ENCODE results near the gene CUBN. TPM values are rescaled to one million over a fixed set of nuclear protein-coding genes. Genes with fewer than 3 reads are reported as not detected.
A peak's percentile ranks its signal among the peaks of the same experiment; 100 is the strongest.

Gene CUBN
- polyA plus RNA-seq, 1 donor: 3.7 TPM

DNA sequence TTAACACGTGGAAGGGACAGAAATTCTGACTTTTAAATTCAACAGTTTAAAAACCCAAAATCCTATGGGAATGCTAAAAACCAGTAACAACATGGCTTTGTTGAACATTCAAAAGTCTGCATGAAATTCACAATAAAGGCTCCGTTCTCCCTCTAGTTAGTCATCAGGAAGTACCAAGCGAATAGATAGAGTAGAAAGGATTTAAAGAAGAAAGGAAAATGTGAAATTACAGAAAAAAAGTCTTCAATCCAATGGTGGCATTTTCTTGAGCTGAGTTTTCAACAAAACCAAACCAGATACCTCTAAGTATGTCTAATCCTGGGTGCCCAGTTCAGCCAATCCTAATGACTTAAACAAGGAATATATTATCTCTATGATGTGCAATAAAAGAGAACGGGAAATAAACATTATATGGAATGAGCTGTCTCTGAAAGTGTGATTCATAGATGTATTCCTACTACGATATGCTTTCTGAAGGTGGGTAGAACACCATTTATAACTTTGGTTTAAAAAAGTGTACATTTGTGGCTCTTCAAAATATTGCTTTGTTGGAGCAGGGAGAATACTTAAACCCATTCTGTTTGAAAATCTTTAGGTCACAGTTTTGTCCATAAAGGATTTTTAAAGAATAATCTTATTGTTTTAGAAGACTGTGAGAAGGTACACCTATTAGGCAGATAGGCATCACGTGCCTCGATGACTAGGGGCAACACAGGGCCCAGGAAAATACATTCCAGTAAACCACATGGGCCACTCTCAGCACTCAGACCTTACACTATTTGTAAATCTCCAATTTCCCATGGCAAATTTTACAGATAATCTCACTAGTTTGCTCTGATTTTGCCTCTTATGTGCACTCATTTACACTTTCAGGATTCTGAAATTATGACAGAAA is 87.7 kb downstream of the CUBN start:
- DNase-seq (ENCODE audit: low read depth): no peak

DNA sequence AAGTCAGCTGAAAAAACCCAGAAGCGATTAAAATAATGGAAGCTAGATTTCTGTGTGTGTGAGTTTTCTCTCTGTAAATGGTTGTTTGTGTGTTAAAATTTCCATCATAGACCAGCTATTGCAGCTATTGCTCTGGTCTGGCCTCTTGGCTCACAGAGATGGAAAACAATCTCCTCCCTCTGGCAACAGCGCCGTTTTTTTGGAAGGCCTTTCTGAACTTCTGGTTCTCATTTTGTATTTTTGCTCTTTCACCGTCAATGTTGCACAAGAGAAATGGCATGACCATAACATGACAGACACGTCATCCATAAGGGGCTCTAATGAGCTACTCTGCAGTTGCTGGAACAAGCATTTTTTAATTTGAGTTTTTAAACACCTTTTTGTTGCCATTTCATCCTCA is 91.0 kb downstream of the CUBN start:
- DNase-seq (ENCODE audit: low read depth): peak; percentile 91

DNA sequence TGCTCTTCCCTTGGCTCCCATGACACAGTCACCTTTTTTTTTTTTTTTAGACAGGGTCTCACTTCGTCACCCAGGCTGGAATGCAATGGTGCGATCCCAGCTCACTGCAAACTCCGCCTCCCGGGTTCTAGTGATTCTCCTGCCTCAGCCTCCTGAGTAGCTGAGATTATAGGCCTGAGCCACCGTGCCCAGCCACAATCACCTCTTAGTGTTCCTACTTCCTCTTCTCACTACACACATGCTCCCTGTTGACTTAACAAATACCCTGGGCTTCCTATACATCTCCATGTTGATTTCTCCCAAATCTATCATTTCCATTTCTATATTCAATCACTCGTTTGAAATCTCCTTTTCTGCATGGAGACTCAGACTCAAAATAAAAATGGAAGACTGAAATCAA is 91.7 kb downstream of the CUBN start:
- DNase-seq (ENCODE audit: low read depth): no peak

DNA sequence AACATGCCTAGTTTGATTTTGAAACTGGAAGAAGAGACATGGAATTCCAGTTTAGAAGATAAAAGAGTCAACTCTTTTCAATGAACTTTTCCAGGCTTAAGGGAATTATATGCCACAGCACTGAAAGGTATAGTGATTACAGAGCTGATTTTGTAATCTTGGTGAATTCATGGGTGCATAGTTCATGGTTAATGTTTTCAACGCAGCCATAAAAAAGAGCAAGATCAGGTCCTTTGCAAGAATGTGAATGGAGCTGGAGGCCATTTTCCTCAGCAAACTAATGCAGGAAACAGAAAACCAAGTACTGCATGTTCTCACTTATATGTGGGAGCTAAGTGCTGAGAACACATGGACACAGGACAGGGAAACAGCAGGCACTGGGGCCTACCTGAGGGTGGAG is 94.2 kb downstream of the CUBN start:
- DNase-seq (ENCODE audit: low read depth): no peak

DNA sequence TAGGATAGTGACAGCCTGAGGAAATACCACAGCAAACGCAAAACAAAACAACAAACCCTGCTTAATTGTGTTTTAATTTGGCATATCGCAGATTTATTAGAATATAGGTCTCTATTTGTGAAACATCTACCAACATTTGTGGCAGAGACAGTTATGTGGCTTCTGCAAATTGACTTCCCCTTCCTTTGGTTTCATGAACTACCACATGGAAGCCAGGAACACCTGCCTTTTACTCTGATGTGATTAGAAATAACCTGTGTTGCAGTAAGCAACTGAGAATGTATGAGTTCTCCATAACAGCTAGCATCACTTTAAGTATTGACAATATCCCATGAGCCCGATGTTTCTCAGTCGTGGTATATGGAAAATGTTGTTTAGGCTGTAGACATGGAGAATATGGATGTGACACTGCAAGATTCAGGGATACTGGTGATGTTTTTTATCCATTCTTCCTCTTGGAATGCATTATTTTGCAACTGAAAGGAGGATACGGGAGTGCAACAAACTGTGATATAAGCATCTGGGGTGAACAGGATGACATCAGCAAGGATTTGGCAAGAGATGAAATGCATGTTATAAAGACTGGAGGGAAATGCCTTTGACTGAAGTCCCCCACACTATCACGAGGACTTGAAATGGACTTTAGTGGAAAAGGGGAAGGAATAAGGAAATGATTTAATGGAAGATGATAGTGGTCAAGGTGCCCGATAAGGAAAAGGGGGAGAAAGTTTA is 95.9 kb downstream of the CUBN start:
- no peak for DNase-seq (ENCODE audit: low read depth)

DNA sequence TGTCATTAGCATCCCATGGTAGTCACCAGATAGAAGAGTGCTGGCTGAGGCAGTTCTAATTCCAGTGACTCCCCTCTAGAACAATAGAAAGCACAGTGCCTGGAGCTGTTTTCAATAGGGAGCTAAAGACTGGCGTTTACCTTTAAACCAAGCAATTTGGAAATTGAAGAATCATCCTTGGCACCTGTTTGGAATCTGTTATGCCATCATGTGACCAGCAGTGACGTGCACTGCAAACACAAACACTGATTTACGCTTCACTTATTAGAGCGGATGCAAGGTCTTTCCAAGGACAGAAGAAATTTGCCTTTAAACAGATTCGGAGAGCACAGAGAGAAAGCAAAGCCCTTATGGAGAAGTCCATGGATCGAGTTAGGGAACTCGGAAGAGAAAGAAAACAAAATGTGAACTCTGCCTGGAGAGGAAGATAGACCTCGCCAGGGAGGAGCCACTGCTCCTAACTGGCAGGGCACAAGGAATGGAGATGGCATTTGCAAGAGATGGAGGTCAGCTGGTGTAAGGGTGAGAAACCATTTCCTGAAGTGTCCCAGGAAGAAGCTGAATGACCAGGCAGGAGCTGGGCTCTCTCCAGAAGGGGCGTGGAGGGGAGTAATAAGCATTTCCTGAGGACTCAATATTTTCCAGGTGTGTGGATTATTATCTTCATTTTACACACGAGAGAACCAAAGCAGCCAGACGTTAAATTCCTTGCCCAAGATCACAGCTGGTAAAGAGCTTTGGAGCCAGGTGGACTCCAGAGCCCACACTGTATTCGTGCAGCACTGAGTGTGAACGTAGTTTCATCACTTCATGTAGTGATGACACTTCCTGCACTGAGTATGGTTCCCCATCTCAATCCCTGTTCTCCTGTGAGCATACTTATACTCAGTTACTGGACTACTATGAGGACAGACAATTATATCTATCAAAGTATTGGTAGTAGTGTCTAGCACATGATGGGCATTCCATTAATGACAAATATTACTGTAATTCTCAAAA is 97.7 kb downstream of the CUBN start:
- DNase-seq (ENCODE audit: low read depth): no peak

DNA sequence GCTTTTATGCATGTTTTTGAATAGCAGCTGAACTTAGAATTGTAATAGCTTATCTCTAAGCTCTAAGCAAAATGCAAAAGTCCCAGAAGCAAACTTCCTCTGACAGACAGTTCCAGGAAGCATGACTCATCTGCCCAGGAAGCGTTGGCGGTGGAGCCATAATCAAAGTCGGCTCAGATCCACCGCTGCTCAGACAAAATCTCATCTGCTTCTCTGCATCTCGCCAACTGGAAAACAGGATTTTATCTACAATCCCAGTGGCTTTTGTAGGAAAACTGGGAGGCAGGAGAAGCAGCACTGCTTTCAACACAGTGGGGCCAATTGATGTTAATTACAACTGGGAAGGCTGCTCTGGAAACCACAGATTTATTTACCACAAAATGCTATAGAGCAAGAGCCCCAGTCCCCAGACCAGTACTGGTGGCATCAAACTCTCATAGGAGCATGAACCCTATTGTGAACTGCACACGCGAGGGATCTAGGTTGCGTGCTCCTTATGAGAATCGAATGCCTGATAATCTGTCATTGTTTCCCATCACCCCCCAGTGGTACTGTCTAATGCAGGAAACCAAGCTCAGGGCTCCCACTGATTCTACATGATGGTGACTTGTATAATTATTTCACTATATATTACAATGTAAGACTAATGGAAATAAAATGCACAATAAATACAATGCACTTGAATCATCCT is 99.9 kb downstream of the CUBN start:
- no peak for DNase-seq (ENCODE audit: low read depth)

DNA sequence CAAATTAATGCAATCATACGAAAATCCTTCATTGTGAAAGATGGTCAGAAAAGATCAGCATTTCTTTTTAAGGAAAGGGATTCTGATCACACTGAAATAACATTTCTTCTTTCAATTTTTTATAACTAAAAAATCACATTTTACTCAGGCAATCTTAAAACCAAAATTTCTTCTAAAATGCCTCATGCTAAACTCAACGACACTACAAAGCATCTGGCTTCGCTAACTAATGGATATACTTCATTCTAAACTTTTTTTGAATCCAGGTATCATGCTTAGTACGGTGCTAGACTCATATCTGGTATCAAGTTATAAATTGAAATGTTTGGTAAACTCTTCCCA is 100.4 kb downstream of the CUBN start:
- DNase-seq (ENCODE audit: low read depth): no peak

DNA sequence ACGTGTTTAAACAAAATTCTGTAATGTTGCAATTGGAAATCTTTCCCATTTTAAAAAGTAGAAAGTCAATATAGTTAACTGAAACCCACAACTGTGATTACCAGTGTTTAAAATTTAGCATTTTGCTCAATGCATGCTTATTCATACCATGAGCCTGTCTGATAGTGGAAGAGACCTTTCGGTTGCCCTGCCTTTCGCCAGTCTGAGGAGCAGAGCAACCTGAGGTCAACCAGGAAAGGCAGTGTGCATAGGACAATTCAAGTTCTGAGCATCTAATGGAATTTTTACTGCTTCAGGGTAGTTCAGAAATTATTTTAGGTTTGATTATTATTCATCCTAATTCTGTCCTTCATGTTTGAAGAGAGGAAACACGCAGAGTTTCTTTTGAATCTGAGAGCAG is 100.8 kb downstream of the CUBN start:
- no peak for DNase-seq (ENCODE audit: low read depth)

DNA sequence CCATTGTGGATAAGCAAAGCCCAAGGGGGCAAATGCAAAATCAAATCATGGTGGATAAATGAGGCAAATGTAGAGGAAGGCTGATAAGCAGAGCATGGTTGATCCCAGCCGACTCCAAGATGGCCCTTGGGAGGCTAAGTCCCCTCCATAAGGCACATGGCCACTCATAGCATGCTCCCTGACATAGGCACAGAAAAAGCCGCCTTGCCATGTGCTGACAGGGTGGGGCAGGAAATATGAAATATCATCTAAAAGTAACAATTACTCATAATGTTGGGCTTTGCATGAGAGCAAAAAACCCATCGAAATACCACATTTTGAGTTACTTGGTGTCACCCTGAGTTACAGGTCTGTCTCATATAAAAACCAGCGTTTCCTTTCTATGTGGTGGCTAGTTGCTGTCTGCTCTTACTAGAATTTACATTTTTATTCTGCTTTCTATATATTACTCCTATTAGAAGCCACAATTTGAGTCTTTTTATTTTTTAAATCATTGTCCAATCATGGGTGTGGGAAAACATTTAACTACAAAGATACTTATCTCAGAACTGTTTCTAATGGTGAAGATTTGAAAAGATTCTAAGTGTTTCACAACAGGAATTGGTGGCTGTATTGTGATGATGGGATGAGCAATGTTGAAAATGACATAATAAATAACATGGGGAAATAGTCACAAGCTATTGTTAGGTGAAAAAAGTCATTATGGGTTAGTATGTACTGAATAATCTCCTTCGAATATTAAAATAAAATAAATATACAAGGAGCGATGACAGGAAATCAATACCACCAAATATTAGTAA is 102.7 kb downstream of the CUBN start:
- no peak for DNase-seq (ENCODE audit: low read depth)

DNA sequence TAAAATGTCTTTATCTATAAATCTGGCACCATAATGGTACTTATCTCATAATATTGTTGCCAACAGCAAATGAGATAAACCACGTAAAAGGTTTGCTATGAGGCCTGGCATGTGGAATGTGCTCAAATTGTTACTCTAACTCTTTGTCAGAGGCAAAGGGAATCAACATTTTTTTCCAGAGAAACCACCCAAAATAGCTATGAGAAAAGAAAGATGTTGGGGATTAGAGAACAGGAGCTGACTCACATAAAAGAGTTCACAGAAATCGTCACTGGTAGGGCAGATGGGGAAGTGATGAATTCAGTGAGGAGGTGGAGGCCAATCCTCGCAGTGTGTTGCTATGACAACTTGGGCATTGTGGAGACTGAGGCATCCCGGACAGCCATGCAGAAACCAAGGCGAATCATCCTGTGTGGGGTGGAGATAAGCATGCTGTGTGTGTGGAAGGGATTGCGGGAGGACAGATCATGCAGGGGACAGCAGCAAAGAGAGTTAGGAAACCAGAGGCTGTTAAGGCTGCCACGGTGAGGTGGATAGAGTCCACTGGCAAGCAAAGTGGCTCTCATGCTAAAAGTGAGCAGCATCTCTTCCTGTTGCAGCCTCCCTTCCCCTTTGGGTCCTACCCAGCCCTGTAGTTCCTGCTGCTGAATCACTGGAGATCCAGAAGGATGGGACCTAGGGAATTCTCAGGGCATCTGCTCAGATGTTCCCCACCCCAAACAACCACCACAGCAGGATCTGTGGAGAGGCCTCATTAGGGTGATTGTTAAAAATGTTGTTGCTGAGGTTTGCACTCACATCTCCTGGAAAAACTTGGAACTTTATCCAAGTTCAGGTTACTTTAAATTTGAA is 103.9 kb downstream of the CUBN start:
- no peak for DNase-seq (ENCODE audit: low read depth)

DNA sequence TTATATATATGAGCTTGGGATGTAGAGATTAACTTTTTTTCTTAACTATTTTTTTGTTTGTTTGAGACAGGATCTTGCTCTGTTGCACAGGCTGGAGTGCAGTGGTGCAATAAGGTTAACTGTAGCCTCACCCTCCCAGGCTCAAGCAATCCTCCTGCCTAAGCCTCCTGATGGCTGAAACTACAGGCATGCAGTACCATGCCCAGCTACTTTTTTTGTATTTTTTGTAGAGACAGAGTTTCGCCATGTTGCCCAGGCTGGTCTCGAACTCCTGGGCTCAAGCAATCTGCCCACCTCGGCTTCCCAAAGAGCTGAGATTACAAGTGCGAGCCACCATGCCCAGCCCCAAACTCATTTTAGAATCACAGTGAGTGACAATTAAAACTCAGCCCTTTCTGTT is 105.2 kb downstream of the CUBN start:
- DNase-seq (ENCODE audit: low read depth): no peak

DNA sequence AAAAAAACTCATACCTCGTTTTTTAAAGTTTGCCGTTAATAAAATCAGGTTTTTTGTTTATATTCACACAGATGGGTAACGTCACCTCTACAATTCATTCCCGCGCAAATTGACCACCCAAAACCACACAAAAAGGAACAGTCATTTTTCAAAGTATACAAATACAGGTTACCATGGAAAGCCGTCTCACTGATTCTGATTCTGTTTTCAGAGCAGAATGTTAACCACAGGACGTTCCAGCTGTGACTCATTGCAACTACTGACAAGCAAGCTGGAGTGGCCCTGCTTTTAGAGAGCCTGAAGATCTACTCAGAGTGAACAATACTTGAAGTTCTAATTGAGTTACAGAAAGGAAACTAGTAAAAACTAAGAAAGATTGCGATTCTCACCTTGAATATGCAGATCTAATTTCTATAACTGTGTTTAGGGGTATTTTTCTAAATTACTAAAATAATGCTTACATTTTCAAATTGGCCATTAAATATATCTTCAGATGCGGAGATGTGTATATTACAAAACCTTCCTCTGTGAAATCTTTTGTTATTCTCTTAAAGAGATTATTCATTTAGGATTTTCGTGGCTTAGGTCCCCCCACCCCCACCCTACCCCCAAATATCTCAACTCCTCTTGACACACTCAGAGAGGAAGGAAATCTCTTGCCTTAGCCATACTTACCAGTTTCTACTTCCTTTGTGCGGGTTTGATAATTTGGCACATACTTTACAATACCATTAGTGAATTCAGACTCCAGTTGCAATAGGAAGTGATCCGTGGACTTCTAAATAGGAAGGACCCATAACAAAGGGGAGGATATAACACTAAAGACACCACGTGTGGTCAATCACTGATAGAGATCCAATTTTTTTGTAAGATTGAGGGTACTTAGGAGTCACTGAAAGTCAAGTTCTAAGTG is 106.0 kb downstream of the CUBN start:
- DNase-seq (ENCODE audit: low read depth): peak; percentile 93

DNA sequence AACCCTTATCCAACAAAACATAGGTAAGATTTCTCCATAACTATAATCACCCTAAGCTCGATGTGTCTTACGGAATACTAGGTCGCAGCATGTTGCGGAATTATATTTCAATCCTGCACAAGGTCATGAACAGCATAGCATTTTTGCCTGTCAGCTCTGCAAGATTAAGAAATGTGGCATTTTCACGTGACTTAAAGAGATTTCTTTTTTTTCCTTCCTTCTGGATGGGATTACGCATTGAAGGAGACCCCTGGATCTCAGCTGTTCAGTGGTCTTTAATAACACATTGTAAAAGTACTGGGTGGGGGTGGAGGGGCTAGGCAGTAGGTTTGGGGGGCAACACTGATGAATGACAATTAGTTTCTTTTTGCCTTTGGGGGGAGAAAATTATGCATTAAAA is 106.7 kb downstream of the CUBN start:
- DNase-seq (ENCODE audit: low read depth): no peak

DNA sequence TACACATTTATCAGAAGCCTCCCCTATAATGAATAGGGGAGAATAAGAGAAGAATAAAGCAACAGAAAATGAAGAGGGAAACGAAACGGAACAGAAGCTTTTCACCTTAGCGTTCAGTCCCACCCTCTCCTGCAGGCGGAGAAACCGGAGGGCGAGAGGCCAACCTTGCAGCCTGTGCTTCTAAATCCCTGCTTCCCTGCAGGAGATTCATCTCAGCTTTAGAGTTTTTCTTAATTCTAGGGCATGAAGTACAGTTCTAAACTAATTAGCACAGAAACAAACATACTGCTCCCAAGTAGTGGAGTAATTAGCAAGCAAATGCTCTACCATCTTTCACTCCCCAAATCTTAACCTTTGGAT is 107.2 kb downstream of the CUBN start:
- DNase-seq (ENCODE audit: low read depth): no peak

DNA sequence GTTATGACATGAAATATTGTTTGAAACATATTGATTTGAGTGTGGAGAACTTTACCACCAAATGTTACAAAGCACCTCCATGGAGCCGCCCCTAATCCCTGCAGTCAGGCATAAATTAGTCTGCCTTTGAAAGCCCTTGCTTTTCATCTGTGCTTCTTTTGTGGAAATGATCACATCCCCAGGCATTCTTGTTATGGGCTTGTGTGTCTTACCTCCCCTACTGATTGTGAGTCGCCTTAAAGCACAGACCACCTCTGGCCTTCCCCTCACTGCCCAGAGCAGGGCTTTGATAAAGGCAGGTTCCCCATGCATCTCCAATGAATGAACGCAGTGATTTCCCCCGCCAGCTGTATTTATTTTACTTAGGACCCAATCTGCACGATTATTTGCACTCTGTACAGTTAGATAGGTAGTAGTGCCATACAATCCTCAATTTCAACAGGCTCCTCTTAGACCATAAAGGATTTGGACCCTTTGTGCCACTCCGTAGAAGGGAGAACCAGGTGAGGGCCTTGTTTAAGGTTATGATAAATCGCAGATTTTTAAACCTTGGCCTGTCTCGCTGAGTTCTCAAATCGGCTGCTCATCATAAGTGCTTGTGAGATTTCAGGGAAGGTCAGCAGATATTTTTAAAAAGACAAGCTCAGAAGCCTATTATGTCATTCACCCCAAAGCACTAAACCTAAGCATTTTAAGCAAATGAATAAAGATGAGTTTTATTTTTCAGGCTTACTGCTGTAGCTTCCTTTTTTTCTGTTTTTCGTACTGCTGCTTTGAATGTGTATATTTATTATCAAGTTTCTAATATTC is 107.8 kb downstream of the CUBN start:
- no peak for DNase-seq (ENCODE audit: low read depth)

DNA sequence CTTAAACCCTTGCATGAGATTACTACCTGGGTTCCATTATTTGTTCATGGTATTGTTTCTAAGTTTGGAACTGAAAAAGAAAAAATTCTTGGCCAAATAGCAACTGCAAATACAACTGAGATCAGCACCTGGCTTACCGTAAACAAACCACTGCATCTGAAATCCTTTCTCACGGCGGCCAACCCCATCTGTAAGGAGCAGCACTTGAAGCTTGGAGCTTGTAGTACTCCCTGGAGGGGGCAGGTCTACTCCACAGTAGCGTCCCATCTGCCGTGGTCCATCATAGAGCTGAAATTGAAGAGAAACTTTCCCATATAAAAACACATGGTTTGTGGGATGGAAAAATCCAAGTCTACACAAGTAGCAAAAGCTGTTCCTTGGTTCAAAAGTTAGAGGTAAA is 109.9 kb downstream of the CUBN start:
- no peak for DNase-seq (ENCODE audit: low read depth)

Data from forelimb muscle (tissue), 1 donor.